ENCODE measurements around the gene PRSS37.
"Not testable (repeated sequence)": the region's sequence is repeated elsewhere in the genome, so short reads cannot be mapped to it uniquely, and the experiment has no call there.

PRSS37 gene

GRCh38 chr7:141840708-141841107, 577 bp downstream of the PRSS37 start:
- Mint-ChIP-seq H3K27me3 (no peaks in the 10 kb centered on the region), H3K4me1 (no peaks in the 10 kb centered on the region), H3K4me3 (no peak overlapping the region), H3K27ac (no peak overlapping the region), H3K36me3 (ENCODE audit: low read depth) (no peaks in the 10 kb centered on the region), H3K9me3 (no peaks in the 10 kb centered on the region)
- ATAC-seq (no peak), DNase-seq (no peak)

GRCh38 chr7:141839256-141839655, 2.0 kb downstream of the PRSS37 start:
- Mint-ChIP-seq H3K9me3 (no peaks in the 10 kb centered on the region), H3K4me3 (no peak overlapping the region), H3K36me3 (ENCODE audit: low read depth) (no peaks in the 10 kb centered on the region), H3K27ac (no peak overlapping the region), H3K4me1 (no peaks in the 10 kb centered on the region), H3K27me3 (no peaks in the 10 kb centered on the region)
- ATAC-seq (no peak), DNase-seq (no peak)

GRCh38 chr7:141838581-141838980, 2.7 kb downstream of the PRSS37 start:
- no peaks in the 10 kb centered on the region for H3K36me3 Mint-ChIP-seq (ENCODE audit: low read depth)
- DNase-seq (no peak), ATAC-seq (no peak)
- H3K27ac Mint-ChIP-seq, result no peak overlapping the region
- no peaks in the 10 kb centered on the region for H3K9me3 Mint-ChIP-seq
- no peak overlapping the region for H3K4me3 Mint-ChIP-seq
- no peaks in the 10 kb centered on the region for H3K27me3 Mint-ChIP-seq
- H3K4me1 Mint-ChIP-seq, result no peaks in the 10 kb centered on the region

- Mint-ChIP-seq H3K36me3 (ENCODE audit: low read depth) (no peaks in the 10 kb centered on the region), H3K9me3 (no peaks in the 10 kb centered on the region)
Measured at GRCh38 chr7:141837683-141838082, 3.6 kb downstream of the PRSS37 start.

GRCh38 chr7:141822432-141822831, 18.9 kb downstream of the PRSS37 start:
- not testable (repeated sequence) for H3K27me3 Mint-ChIP-seq, H3K4me3 Mint-ChIP-seq, H3K27ac Mint-ChIP-seq, ATAC-seq, H3K4me1 Mint-ChIP-seq, DNase-seq
- Mint-ChIP-seq H3K9me3 (peaks cover 57% of the 10 kb centered on the region), H3K36me3 (ENCODE audit: low read depth) (peaks cover 34% of the 10 kb centered on the region)

More at GRCh38 chr7:141837683-141838082, 3.6 kb downstream of the PRSS37 start:
- no peak for DNase-seq
- Mint-ChIP-seq H3K4me1 (no peaks in the 10 kb centered on the region), H3K27ac (no peak overlapping the region), H3K4me3 (no peak overlapping the region), H3K27me3 (no peaks in the 10 kb centered on the region)
- ATAC-seq, result no peak

GRCh38 chr7:141820067-141820466, 21.2 kb downstream of the PRSS37 start:
- no peaks in the 10 kb centered on the region for H3K4me1 Mint-ChIP-seq
- no peaks in the 10 kb centered on the region for H3K27me3 Mint-ChIP-seq
- H3K9me3 Mint-ChIP-seq, result peaks cover 63% of the 10 kb centered on the region
- no peak overlapping the region for H3K27ac Mint-ChIP-seq
- peaks cover 30% of the 10 kb centered on the region for H3K36me3 Mint-ChIP-seq (ENCODE audit: low read depth)
- H3K4me3 Mint-ChIP-seq, result no peak overlapping the region
- ATAC-seq (no peak), DNase-seq (no peak)

- H3K27ac Mint-ChIP-seq, result no peak overlapping the region
- peaks cover 13% of the 10 kb centered on the region for H3K36me3 Mint-ChIP-seq (ENCODE audit: low read depth)
- DNase-seq, result no peak
- H3K4me3 Mint-ChIP-seq, result no peak overlapping the region
- no peak for ATAC-seq
- no peaks in the 10 kb centered on the region for H3K27me3 Mint-ChIP-seq
- H3K9me3 Mint-ChIP-seq, result no peaks in the 10 kb centered on the region
- no peaks in the 10 kb centered on the region for H3K4me1 Mint-ChIP-seq
Measured at GRCh38 chr7:141792526-141792925, 48.8 kb downstream of the PRSS37 start.

- Mint-ChIP-seq H3K27ac (no peak within 1 kb of the TSS), H3K36me3 (ENCODE audit: low read depth) (peaks cover 10% of the 10 kb centered on the region), H3K27me3 (no peaks in the 10 kb centered on the region), H3K4me1 (no peaks in the 10 kb centered on the region), H3K4me3 (no peak within 1 kb of the TSS), H3K9me3 (no peaks in the 10 kb centered on the region)
- ATAC-seq (no peak), DNase-seq (no peak)
Measured at GRCh38 chr7:141789917-141790316, 51.4 kb downstream of the PRSS37 start, which contains the start of gene TAS2R5. Gene TAS2R5 (plus strand): TSS chr7:141790217. CDS start chr7:141790362, 145 bp downstream.

- DNase-seq (no peak), ATAC-seq (no peak)
- no peaks in the 10 kb centered on the region for H3K9me3 Mint-ChIP-seq
- no peak overlapping the region for H3K4me3 Mint-ChIP-seq
- H3K27me3 Mint-ChIP-seq, result no peaks in the 10 kb centered on the region
- H3K36me3 Mint-ChIP-seq (ENCODE audit: low read depth), result peaks cover 3% of the 10 kb centered on the region
- no peaks in the 10 kb centered on the region for H3K4me1 Mint-ChIP-seq
- H3K27ac Mint-ChIP-seq, result no peak overlapping the region
Measured at GRCh38 chr7:141788296-141788695, 53.0 kb downstream of the PRSS37 start.
